ENCODE data around the gene PPIL6.
A peak's percentile ranks its signal among the peaks of the same experiment; 100 is the strongest.

PPIL6 gene

DNA sequence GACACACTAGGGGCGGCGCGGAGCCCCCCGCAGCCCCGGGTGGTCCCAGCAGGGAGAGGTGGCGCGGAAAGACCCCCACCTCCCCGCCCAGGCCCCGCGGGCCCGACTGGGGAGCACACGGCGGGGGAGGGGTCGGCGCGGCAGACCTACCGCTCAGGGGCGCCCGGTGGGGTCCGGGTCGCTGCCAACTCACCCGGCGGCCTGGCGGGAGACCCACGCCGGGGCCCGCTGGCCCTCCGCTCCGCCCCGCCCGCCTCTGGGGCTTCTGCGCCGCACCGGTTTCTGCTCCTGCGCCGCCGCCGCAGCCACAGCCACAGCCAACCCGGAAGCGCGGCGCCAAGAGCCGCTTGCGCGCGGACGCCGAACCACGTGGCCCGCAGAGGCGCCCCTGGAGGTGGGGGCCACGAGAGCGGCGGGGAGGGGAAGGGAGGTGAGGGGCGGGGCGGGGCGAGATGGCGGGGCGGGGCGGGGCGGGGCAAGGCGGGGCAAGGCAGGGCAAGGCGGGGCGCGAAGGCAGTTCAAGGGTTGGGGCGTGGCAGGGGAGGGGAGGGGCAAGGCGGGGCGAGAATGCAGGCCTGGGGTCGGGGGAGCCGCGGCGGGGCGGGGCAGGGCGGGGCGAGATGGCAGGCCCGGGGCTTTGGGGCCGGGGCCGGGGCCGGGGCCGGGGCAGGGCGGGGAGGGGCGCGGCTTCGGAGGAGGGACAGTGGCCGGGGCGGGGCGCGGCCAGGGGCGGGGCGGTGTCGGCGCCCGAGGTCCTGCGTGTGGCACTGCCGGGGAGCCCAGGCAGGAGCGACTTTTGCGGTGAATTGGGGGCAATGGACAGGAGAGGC, 42.7 kb upstream of the PPIL6 start, which contains the start of gene ZBTB24:
Gene ZBTB24 (minus strand): TSS at position 315 of the 830 bp plus-strand sequence. CDS start 1,193 bp downstream, outside the sequence.
- TF ChIP-seq, protein P1, sequence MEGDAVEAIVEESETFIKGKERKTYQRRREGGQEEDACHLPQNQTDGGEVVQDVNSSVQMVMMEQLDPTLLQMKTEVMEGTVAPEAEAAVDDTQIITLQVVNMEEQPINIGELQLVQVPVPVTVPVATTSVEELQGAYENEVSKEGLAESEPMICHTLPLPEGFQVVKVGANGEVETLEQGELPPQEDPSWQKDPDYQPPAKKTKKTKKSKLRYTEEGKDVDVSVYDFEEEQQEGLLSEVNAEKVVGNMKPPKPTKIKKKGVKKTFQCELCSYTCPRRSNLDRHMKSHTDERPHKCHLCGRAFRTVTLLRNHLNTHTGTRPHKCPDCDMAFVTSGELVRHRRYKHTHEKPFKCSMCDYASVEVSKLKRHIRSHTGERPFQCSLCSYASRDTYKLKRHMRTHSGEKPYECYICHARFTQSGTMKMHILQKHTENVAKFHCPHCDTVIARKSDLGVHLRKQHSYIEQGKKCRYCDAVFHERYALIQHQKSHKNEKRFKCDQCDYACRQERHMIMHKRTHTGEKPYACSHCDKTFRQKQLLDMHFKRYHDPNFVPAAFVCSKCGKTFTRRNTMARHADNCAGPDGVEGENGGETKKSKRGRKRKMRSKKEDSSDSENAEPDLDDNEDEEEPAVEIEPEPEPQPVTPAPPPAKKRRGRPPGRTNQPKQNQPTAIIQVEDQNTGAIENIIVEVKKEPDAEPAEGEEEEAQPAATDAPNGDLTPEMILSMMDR (IDR thresholded peaks at IDR 0.05): no peak
- DNase-seq (ENCODE audit: low spot score): peak; percentile 90
- H3K27ac ChIP-seq: peak within 1 kb of the TSS; percentile 84 to 95
- H3K4me3 ChIP-seq: peak within 1 kb of the TSS; percentile 100

DNA sequence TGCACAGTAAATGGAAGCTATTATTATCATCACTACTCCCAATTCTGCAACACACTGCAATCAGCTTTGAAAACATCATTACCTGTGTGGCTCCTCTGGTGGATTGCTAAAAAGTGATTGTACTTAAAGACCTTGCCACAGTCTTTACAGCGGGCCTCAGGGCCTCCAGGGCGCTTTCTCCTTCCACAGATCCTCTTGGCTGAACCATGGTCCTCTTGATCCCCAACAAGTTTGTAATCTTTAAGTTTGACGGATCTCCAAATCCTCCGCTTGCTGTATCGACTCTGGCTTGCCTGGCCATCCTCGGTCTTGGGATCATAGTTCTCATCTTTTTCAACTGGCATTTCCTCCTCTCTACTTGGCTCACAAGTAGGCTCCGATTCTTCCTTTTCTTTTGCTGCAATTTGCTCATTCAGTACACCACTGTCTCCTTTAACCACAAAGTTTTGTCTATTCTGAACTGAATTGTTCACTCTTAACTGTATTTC, 40.6 kb upstream of the PPIL6 start:
- no peak for DNase-seq (ENCODE audit: low spot score)
- no peak overlapping the region for H3K27ac ChIP-seq
- peak overlapping the region; percentile 100 for H3K4me3 ChIP-seq
- TF ChIP-seq, protein P1 (IDR thresholded peaks at IDR 0.05): no peak

DNA sequence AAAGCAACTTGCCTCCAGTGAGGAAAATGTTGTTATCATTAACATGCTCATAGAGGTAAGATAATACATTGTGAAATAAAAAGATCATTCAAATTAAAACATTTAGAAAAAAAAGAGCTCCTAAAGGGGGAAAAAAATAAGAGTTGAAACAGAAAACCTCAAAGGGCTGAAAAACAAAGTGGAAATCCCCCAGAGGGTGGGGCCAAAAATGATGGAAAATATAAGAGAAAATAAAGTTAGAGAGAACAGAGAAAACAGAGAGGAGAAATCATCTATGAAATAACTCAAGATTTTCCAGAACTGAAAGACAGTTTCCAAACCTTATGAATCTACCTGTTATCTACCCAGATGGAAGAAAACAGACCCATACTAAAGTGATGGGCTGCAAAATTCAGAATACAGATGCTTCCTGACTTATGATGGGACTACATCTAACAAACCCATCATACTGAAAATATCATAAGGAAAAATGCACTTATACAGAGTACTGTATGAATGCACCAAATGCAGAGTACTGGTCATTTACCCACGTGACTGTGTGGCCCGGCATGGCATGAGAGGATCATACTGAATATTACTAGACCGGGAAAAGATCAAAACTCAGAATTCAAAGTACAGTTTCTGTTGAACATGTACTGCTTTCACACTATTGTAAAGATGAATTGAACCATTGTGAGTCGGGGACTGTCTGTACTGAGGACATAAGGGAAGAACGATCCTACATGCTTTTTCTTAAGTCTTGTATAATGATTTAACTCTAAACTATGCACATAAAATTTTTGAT, 38.6 kb upstream of the PPIL6 start:
- H3K27ac ChIP-seq: no peak overlapping the region
- TF ChIP-seq, protein P1 (IDR thresholded peaks at IDR 0.05): no peak
- H3K4me3 ChIP-seq: peak overlapping the region; percentile 21
- DNase-seq (ENCODE audit: low spot score): no peak

DNA sequence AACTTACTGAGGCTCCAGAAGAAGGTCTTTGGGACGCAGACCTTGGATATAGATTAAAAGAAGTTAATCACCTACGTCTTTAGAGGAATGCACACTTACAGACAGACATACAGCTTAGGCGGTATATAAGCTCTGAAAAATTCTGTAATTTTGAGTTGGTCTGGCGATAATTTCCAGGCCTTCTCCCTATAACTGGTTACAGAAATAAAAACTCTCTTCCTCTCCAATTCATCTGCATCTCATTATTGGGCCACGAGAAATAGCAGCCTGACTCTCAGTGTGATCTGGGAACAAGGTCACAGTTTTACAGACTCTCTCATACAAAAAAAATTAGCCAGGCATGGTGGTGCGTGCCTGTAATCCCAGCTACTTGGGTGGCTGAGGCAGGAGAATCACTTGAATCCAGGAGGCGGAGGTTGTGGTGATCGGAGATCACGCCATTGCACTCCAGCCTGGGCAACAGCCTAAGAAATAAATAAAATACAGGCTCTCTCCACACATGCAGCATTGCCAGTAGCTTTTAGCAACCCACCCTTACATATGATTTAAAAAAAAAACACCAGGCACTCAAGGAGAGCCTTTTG, 37.9 kb upstream of the PPIL6 start:
- DNase-seq (ENCODE audit: low spot score): no peak
- Histone ChIP-seq H3K27ac (no peak overlapping the region), H3K4me3 (no peak overlapping the region)
- TF ChIP-seq, protein P1 (IDR thresholded peaks at IDR 0.05): no peak

DNA sequence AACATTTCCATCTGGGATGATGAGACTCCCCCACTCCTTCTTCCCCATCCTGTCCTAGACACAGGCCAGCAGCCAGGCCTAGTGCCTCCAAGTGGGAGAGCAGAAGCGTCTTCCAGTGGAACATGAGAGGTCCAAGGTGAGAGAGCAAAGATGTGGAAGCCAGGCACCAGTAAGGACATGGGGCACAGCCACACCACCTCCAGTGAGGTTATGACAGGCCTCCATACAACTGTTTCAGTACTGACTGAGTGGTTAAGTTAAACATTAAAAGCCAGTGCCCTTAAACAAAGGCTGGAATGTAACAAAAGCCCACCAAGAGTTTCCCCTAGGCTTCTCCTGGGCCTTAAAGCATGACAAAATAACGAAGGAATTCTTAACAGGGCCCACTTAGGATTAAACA, 37.3 kb upstream of the PPIL6 start:
- DNase-seq (ENCODE audit: low spot score): no peak
- Histone ChIP-seq H3K4me3 (no peak overlapping the region), H3K27ac (no peak overlapping the region)
- TF ChIP-seq, protein P1 (IDR thresholded peaks at IDR 0.05): no peak

DNA sequence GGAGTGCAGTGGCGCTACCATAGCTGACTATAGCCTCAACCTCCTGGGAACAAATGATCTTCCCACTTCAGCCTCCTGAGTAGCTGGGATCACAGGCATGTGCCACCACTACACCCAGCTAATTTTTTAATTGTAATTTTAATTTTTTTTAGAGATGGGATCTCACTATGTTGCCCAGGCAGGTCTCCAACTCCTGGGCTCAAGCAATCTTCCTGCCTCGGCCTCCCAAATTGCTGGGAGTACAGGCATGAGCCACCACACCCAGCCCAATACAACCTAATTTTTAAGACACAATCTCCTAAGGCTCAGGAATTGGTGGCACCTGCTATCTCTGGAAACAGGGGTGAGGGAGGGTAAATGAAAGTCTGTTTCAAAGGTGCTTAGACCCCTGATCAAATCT, 36.8 kb upstream of the PPIL6 start:
- H3K4me3 ChIP-seq: no peak overlapping the region
- TF ChIP-seq, protein P1 (IDR thresholded peaks at IDR 0.05): no peak
- H3K27ac ChIP-seq: no peak overlapping the region
- no peak for DNase-seq (ENCODE audit: low spot score)
